Glomerular endothelial cell (primary cell): Measurements from ENCODE around the gene FAXC. TPM values are rescaled to one million over a fixed set of nuclear protein-coding genes. Genes with fewer than 3 reads are reported as not detected.

Experiments used
- DNase-seq: peaks from one replicate; pipeline ENCODE4 v3.0.0-alpha.2; 2011; ENCODE audit warnings: low read depth, low spot score; ENCODE audit errors: extremely low read depth
- total RNA-seq: library from RNA; depleted of rRNA; stranded (reverse); fragments of >200 nt; gene quantifications from 2 replicates; pipeline ENCODE4 v1.2.3, GENCODE V29; 2015

Gene FAXC
- total RNA-seq, result 0.82 and 2.5 TPM in 2 replicates

GRCh38 chr6:99349171-99350141, at the start of gene FAXC:
Gene FAXC, minus strand, starts transcription at chr6:99349674. Its CDS starts 302 bp downstream, at chr6:99349372.
- DNase-seq, result no peak

- DNase-seq, result no peak
Observed at GRCh38 chr6:99397287-99397686, 47.8 kb upstream of the FAXC start.

GRCh38 chr6:99393698-99394531, 44.4 kb upstream of the FAXC start, which contains the start of gene COQ3:
Gene COQ3, minus strand, starts transcription at chr6:99394195. Its CDS starts 16 bp downstream, at chr6:99394179.
- DNase-seq, result peak; percentile 23

- no peak for DNase-seq
Observed at GRCh38 chr6:99393366-99393697, 43.9 kb upstream of the FAXC start.

- no peak for DNase-seq
Observed at GRCh38 chr6:99390896-99391295, 41.4 kb upstream of the FAXC start.

GRCh38 chr6:99384507-99384906, 35.0 kb upstream of the FAXC start:
- no peak for DNase-seq

- no peak for DNase-seq
Observed at GRCh38 chr6:99378636-99379035, 29.2 kb upstream of the FAXC start.

GRCh38 chr6:99369533-99369932, 20.1 kb upstream of the FAXC start:
- DNase-seq, result no peak

GRCh38 chr6:99366852-99367251, 17.4 kb upstream of the FAXC start:
- no peak for DNase-seq

GRCh38 chr6:99364026-99364425, 14.6 kb upstream of the FAXC start:
- no peak for DNase-seq

- DNase-seq, result no peak
Observed at GRCh38 chr6:99362678-99363268, 13.3 kb upstream of the FAXC start.

- no peak for DNase-seq
Observed at GRCh38 chr6:99359800-99360199, 10.3 kb upstream of the FAXC start.

GRCh38 chr6:99356641-99357040, 7.2 kb upstream of the FAXC start:
- no peak for DNase-seq

- DNase-seq, result no peak
Observed at GRCh38 chr6:99354983-99355382, 5.5 kb upstream of the FAXC start.

GRCh38 chr6:99353126-99353525, 3.7 kb upstream of the FAXC start:
- no peak for DNase-seq

- DNase-seq, result no peak
Observed at GRCh38 chr6:99350573-99350972, 1.1 kb upstream of the FAXC start.

- no peak for DNase-seq
Observed at GRCh38 chr6:99348288-99349170, 945 bp downstream of the FAXC start.

GRCh38 chr6:99347804-99348203, 1.7 kb downstream of the FAXC start:
- DNase-seq, result no peak

- no peak for DNase-seq
Observed at GRCh38 chr6:99346595-99346994, 2.9 kb downstream of the FAXC start.

GRCh38 chr6:99345164-99345563, 4.3 kb downstream of the FAXC start:
- no peak for DNase-seq
